ENCODE measurements around the gene CPED1. TPM values are rescaled to one million over a fixed set of nuclear protein-coding genes. Genes with fewer than 3 reads are reported as not detected.

CPED1 gene
- total RNA-seq, 1 experiment from 2014 or later = 0.44 TPM

DNA sequence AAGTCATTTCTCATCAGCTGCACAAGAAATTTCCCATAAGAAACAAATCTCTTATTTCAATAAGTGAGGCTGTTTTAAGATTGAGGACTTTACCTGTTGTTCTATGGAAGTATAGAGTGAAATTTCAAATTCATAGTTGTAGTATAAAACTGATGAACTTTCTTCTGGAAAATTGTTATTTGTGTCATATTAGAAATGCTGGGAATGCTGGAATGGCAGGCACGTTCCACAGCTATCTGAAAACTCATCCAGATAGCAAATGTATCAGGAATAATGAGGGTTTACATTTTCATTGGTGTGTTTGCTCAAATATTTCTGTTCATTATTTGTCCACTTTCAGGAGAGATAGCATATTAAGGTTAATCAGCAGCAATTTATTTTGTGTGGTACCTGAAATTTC, 40.8 kb downstream of the CPED1 start:
- ATAC-seq (no peak), DNase-seq (ENCODE audit: low spot score) (no peak)
- Mint-ChIP-seq H3K9me3 (0 out of 2 replicates have a peak, but pooled peaks cover 5% of the 10 kb centered on the region), H3K4me3 (no peak overlapping the region), H3K27ac (no peak overlapping the region), H3K27me3 (ENCODE audit: low read depth) (no peaks in the 10 kb centered on the region), H3K4me1 (peaks cover 13% of the 10 kb centered on the region), H3K36me3 (no peaks in the 10 kb centered on the region)
- TF ChIP-seq, protein P1, sequence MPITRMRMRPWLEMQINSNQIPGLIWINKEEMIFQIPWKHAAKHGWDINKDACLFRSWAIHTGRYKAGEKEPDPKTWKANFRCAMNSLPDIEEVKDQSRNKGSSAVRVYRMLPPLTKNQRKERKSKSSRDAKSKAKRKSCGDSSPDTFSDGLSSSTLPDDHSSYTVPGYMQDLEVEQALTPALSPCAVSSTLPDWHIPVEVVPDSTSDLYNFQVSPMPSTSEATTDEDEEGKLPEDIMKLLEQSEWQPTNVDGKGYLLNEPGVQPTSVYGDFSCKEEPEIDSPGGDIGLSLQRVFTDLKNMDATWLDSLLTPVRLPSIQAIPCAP (CRISPR knock-in tag; IDR thresholded peaks at IDR 0.05) = no peak
- TF ChIP-seq, protein P2, sequence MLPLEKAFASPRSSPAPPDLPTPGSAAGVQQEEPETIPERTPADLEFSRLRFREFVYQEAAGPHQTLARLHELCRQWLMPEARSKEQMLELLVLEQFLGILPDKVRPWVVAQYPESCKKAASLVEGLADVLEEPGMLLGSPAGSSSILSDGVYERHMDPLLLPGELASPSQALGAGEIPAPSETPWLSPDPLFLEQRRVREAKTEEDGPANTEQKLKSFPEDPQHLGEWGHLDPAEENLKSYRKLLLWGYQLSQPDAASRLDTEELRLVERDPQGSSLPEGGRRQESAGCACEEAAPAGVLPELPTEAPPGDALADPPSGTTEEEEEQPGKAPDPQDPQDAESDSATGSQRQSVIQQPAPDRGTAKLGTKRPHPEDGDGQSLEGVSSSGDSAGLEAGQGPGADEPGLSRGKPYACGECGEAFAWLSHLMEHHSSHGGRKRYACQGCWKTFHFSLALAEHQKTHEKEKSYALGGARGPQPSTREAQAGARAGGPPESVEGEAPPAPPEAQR (CRISPR knock-in tag; IDR thresholded peaks at IDR 0.05) = no peak
- TF ChIP-seq ZNF121 (CRISPR knock-in tag; IDR thresholded peaks at IDR 0.05) = no peak
- TF ChIP-seq FOXK1 (CRISPR knock-in tag; IDR thresholded peaks at IDR 0.05) = no peak
- TF ChIP-seq, protein P3, sequence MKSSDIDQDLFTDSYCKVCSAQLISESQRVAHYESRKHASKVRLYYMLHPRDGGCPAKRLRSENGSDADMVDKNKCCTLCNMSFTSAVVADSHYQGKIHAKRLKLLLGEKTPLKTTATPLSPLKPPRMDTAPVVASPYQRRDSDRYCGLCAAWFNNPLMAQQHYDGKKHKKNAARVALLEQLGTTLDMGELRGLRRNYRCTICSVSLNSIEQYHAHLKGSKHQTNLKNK (CRISPR knock-in tag; IDR thresholded peaks at IDR 0.05) = no peak
- no peak for TF ChIP-seq NFE2L1 (CRISPR knock-in tag; IDR thresholded peaks at IDR 0.05)
- no peak for TF ChIP-seq ZNF219 (CRISPR knock-in tag; IDR thresholded peaks at IDR 0.05; ENCODE audit: borderline replicate concordance)
- no peak for TF ChIP-seq RELA (CRISPR knock-in tag; IDR thresholded peaks at IDR 0.05; ENCODE audit: borderline replicate concordance)
- ChIA-PET POLR2A (no interaction called here), CTCF (no interaction called here)

DNA sequence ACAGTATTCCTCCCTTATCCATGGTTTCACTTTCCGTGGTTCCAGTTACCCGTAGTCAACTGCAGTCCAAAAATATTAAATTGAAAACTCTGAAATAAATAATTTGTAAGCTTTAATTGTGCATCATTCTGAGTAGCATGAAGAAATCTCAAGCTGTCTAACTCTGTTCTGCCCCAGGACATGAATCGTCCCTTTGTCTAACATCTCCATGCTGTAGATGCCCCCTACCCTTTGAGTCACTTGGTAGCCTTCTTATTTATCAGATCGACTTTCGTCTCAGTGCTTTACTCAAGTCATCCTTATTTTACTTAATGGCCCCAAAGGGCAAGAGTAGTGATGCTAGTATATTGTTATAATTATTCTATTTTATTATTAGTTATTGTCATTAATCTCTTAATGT, 41.8 kb downstream of the CPED1 start:
- ATAC-seq = no peak
- Mint-ChIP-seq H3K36me3 (no peaks in the 10 kb centered on the region), H3K27ac (no peak overlapping the region), H3K4me3 (no peak overlapping the region), H3K4me1 (peaks cover 10% of the 10 kb centered on the region), H3K27me3 (ENCODE audit: low read depth) (no peaks in the 10 kb centered on the region), H3K9me3 (0 out of 2 replicates have a peak, but pooled peaks cover 5% of the 10 kb centered on the region)
- ChIA-PET CTCF (no interaction called here), POLR2A (no interaction called here)
- DNase-seq (ENCODE audit: low spot score) = no peak
- TF ChIP-seq, protein P4, sequence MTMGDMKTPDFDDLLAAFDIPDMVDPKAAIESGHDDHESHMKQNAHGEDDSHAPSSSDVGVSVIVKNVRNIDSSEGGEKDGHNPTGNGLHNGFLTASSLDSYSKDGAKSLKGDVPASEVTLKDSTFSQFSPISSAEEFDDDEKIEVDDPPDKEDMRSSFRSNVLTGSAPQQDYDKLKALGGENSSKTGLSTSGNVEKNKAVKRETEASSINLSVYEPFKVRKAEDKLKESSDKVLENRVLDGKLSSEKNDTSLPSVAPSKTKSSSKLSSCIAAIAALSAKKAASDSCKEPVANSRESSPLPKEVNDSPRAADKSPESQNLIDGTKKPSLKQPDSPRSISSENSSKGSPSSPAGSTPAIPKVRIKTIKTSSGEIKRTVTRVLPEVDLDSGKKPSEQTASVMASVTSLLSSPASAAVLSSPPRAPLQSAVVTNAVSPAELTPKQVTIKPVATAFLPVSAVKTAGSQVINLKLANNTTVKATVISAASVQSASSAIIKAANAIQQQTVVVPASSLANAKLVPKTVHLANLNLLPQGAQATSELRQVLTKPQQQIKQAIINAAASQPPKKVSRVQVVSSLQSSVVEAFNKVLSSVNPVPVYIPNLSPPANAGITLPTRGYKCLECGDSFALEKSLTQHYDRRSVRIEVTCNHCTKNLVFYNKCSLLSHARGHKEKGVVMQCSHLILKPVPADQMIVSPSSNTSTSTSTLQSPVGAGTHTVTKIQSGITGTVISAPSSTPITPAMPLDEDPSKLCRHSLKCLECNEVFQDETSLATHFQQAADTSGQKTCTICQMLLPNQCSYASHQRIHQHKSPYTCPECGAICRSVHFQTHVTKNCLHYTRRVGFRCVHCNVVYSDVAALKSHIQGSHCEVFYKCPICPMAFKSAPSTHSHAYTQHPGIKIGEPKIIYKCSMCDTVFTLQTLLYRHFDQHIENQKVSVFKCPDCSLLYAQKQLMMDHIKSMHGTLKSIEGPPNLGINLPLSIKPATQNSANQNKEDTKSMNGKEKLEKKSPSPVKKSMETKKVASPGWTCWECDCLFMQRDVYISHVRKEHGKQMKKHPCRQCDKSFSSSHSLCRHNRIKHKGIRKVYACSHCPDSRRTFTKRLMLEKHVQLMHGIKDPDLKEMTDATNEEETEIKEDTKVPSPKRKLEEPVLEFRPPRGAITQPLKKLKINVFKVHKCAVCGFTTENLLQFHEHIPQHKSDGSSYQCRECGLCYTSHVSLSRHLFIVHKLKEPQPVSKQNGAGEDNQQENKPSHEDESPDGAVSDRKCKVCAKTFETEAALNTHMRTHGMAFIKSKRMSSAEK (CRISPR knock-in tag; IDR thresholded peaks at IDR 0.05; ENCODE audit: borderline replicate concordance) = no peak
- TF ChIP-seq ZNF138 (CRISPR knock-in tag; conservative IDR thresholded peaks at IDR 0.05) (no peak), GRHL2 (CRISPR knock-in tag; IDR thresholded peaks at IDR 0.05; ENCODE audit: insufficient replicate concordance, severe bottlenecking) (no peak), CREM (CRISPR knock-in tag; IDR thresholded peaks at IDR 0.05) (no peak), MYBL2 (CRISPR knock-in tag; IDR thresholded peaks at IDR 0.05) (no peak), SOX15 (CRISPR knock-in tag; IDR thresholded peaks at IDR 0.05) (no peak), ZBTB21 (CRISPR knock-in tag; IDR thresholded peaks at IDR 0.05; ENCODE audit: borderline replicate concordance) (no peak), RORB (CRISPR knock-in tag; IDR thresholded peaks at IDR 0.05) (no peak)
- TF ChIP-seq, protein P5, sequence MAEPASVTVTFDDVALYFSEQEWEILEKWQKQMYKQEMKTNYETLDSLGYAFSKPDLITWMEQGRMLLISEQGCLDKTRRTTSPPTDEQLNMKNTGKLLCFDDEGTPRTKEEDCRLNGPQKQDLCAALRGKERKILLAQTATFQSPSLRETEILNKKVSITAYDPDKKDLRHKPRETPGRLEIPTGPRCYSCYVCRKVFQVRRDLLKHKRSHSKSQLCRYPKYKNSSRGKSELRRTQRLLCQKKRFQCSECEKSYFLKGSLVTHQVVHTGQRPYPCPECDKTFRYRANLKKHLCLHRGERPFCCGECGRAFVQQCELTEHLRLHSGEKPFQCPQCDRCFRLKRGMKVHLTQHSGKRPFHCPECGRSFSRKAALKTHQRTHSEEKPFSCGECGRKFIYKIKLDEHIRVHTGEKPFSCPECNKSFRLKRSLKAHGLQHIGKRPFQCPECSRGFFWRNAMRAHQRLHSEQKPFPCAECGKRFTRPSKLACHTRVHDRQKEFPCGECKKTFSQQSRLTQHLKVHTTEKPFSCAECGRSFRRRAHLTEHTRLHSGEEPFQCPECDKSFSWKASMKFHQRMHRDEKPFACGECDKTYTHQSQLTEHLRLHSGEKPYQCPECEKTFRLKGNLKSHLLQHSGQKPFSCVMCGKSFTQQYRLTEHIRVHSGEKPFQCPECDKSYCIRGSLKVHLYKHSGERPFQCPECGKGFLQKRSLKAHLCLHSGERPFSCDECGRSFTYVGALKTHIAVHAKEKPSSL (CRISPR knock-in tag; conservative IDR thresholded peaks at IDR 0.05) = no peak

Data from WTC11 (cell line).